ENCODE data around the gene VSTM4.

Gene VSTM4

DNA sequence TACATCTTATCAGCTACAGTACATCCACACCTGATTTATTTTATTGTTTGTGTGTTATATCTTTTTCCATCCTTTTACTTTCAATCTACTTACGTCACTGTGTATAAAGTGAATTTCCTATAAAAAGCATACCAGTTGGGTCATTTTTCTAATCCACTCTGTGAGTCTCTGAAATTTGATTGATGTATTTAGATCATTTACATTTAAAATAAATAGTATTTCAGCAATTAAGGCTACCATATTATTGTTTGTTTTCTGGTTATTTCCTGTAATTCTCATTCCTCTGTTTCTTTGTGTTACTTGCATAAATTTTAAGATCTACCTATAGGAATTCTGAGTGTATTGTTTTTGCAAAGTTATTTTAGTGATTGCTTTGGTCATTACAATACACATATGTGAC lies 53.7 kb downstream of the VSTM4 start:
- Histone ChIP-seq H3K4me1 (ENCODE audit: insufficient read depth, low read length, poor library complexity, severe bottlenecking) (no peaks in the 10 kb centered on the region), H3K9me3 (ENCODE audit: insufficient read depth, low read depth, low read length) (peaks cover 9% of the 10 kb centered on the region; the same call in 1 of the 2 replicates), H3K4me3 (ENCODE audit: low read length, poor library complexity, severe bottlenecking) (no peak overlapping the region), H2AFZ (ENCODE audit: low read length) (no peak overlapping the region), H3K9me2 (replicated peaks; ENCODE audit: low read depth, low read length) (no peaks in the 10 kb centered on the region), H3F3A (ENCODE audit: low read depth) (no peaks in the 10 kb centered on the region), H3K4me2 (ENCODE audit: low read depth, low read length, poor library complexity, severe bottlenecking) (no peak overlapping the region), H3K79me2 (ENCODE audit: insufficient read depth, low read length) (no peaks in the 10 kb centered on the region), H3K9ac (ENCODE audit: low read depth, low read length, poor library complexity, severe bottlenecking) (no peak overlapping the region), H3K27me3 (ENCODE audit: insufficient read depth, low read length, poor library complexity, severe bottlenecking) (peaks cover 8% of the 10 kb centered on the region), H3K36me3 (ENCODE audit: insufficient read depth, low read length) (no peaks in the 10 kb centered on the region), H4K20me1 (ENCODE audit: insufficient read depth, low read length, poor library complexity, severe bottlenecking) (no peaks in the 10 kb centered on the region)
- no peak for TF ChIP-seq EZH2phosphoT487 (IDR thresholded peaks at IDR 0.05; ENCODE audit: borderline replicate concordance)
- TF ChIP-seq, protein P1, sequence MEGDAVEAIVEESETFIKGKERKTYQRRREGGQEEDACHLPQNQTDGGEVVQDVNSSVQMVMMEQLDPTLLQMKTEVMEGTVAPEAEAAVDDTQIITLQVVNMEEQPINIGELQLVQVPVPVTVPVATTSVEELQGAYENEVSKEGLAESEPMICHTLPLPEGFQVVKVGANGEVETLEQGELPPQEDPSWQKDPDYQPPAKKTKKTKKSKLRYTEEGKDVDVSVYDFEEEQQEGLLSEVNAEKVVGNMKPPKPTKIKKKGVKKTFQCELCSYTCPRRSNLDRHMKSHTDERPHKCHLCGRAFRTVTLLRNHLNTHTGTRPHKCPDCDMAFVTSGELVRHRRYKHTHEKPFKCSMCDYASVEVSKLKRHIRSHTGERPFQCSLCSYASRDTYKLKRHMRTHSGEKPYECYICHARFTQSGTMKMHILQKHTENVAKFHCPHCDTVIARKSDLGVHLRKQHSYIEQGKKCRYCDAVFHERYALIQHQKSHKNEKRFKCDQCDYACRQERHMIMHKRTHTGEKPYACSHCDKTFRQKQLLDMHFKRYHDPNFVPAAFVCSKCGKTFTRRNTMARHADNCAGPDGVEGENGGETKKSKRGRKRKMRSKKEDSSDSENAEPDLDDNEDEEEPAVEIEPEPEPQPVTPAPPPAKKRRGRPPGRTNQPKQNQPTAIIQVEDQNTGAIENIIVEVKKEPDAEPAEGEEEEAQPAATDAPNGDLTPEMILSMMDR (conservative IDR thresholded peaks at IDR 0.05; ENCODE audit: low read length): no peak

DNA sequence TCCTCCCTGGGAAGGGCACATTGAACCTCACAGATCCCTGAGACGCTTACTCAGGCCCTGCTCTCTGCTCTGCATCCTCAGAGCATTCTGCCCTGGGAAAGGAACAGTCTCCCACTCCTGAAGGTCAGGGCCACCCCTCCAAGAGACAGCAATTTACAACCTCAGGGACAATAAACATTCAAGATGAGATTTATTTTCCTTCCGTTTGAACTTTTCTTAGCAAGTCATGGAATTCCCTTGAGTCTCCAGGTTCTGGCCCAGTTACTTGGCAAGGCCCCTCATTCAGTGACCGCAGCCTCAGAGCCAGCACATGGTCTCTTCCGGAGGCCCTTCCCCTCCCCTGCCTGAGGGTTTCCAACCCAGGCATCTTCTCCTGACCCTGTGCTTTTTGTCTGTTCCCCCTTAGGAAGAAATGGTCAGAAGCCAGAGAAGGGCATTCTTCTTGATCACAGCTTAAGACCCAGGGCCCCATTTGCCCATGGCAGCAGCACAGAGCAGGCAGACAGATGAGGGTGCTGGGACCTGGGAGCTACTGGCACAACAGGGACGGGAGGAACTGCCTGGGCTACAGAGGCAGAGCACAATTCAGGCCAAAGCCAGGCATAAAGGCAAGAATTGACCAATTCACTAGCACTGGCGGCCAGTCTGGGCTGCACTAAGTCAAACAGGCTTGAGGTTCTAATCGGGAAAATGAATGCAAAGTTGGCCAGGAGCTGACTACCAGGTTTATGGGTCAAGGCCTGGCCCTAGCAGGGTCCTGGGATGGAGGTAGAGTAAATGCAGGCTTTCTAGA lies 56.7 kb downstream of the VSTM4 start:
- Histone ChIP-seq H4K20me1 (ENCODE audit: insufficient read depth, low read length, poor library complexity, severe bottlenecking) (no peaks in the 10 kb centered on the region), H2AFZ (ENCODE audit: low read length) (no peak overlapping the region), H3K4me2 (ENCODE audit: low read depth, low read length, poor library complexity, severe bottlenecking) (no peak overlapping the region), H3K9ac (ENCODE audit: low read depth, low read length, poor library complexity, severe bottlenecking) (no peak overlapping the region), H3K27me3 (ENCODE audit: insufficient read depth, low read length, poor library complexity, severe bottlenecking) (peaks cover 8% of the 10 kb centered on the region), H3K9me2 (replicated peaks; ENCODE audit: low read depth, low read length) (no peaks in the 10 kb centered on the region), H3K79me2 (ENCODE audit: insufficient read depth, low read length) (no peaks in the 10 kb centered on the region), H3K36me3 (ENCODE audit: insufficient read depth, low read length) (no peaks in the 10 kb centered on the region), H3F3A (ENCODE audit: low read depth) (no peaks in the 10 kb centered on the region), H3K4me1 (ENCODE audit: insufficient read depth, low read length, poor library complexity, severe bottlenecking) (no peaks in the 10 kb centered on the region), H3K9me3 (ENCODE audit: insufficient read depth, low read depth, low read length) (peaks cover 9% of the 10 kb centered on the region; the same call in 1 of the 2 replicates), H3K4me3 (ENCODE audit: low read length, poor library complexity, severe bottlenecking) (no peak overlapping the region)
- TF ChIP-seq EZH2phosphoT487 (IDR thresholded peaks at IDR 0.05; ENCODE audit: borderline replicate concordance): no peak
- TF ChIP-seq, protein P1 (conservative IDR thresholded peaks at IDR 0.05; ENCODE audit: low read length): no peak

DNA sequence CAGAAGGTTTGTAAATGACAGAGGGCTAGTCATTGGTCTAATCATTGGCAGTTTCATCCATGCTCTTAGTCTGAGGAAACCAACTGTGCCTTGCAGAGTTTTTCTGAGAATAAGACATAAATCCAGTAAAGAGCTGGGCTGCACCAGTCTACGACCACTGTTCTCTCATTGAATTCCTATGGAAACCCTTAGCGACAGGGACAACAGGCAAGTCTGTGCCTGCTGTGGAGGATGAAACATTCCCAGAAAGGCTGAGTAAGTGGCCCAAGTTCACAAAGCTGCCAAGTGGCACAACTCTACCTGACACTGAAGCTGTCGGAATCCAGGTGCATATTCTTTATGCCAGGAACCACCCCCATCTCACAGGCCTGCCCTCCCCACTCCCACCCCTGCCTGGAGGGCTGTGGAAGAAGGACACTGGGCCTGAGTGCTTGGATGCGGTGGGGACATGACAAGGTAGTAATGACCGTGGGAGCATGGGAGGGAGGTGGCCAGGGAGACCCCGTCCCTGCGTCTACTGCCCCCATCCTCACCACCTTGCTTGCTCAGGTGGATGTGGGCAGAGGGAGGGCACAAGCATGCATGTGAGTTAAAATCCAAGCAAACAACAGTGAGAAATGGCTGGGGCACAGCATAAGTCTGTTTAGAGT lies 58.0 kb downstream of the VSTM4 start:
- TF ChIP-seq, protein P1 (conservative IDR thresholded peaks at IDR 0.05; ENCODE audit: low read length): no peak
- no peak for TF ChIP-seq EZH2phosphoT487 (IDR thresholded peaks at IDR 0.05; ENCODE audit: borderline replicate concordance)
- Histone ChIP-seq H3K36me3 (ENCODE audit: insufficient read depth, low read length) (no peaks in the 10 kb centered on the region), H3K4me1 (ENCODE audit: insufficient read depth, low read length, poor library complexity, severe bottlenecking) (no peaks in the 10 kb centered on the region), H3K79me2 (ENCODE audit: insufficient read depth, low read length) (no peaks in the 10 kb centered on the region), H4K20me1 (ENCODE audit: insufficient read depth, low read length, poor library complexity, severe bottlenecking) (no peaks in the 10 kb centered on the region), H3K4me3 (ENCODE audit: low read length, poor library complexity, severe bottlenecking) (no peak overlapping the region), H3K9me3 (ENCODE audit: insufficient read depth, low read depth, low read length) (peaks cover 6% of the 10 kb centered on the region; the same call in 1 of the 2 replicates), H2AFZ (ENCODE audit: low read length) (no peak overlapping the region), H3K27me3 (ENCODE audit: insufficient read depth, low read length, poor library complexity, severe bottlenecking) (peaks cover 8% of the 10 kb centered on the region), H3K9me2 (replicated peaks; ENCODE audit: low read depth, low read length) (no peaks in the 10 kb centered on the region), H3F3A (ENCODE audit: low read depth) (no peaks in the 10 kb centered on the region), H3K9ac (ENCODE audit: low read depth, low read length, poor library complexity, severe bottlenecking) (no peak overlapping the region), H3K4me2 (ENCODE audit: low read depth, low read length, poor library complexity, severe bottlenecking) (no peak overlapping the region)

Measured in Loucy (cell line).